HCT116 (cell line): ENCODE results near the gene EGFL7.

Experiments
- CTCF ChIP-seq, 3 experiments: fragments of 200-600 bp in 1 of 3; sonication (generic) in 1 of 3; IDR thresholded peaks in 2 of 3; conservative IDR thresholded peaks in 1 of 3; 2 replicates each; pipeline ENCODE4 v1.5.1; 2012 to 2017; ENCODE audit warnings: low read depth in 2 of 3, low read length in 2 of 3, antibody characterized with exemption in 1 of 3, borderline replicate concordance in 1 of 3, control low read depth in 1 of 3, mild to moderate bottlenecking in 1 of 3, mixed read lengths in 1 of 3, mixed run types in 1 of 3, moderate library complexity in 1 of 3; ENCODE audit not compliant: insufficient read depth in 1 of 3
- EZH2phosphoT487 ChIP-seq: fragments of 200-600 bp; IDR thresholded peaks from 2 replicates; pipeline ENCODE4 v1.6.1; 2018; ENCODE audit warnings: antibody characterized with exemption, borderline replicate concordance
- MAX ChIP-seq: IDR thresholded peaks from 2 replicates; pipeline ENCODE4 v1.6.1; 2012
- POLR2A ChIP-seq: IDR thresholded peaks from 2 replicates; pipeline ENCODE4 v1.7.0; 2011; ENCODE audit warnings: borderline replicate concordance; ENCODE audit not compliant: insufficient read depth, insufficient read length; ENCODE audit errors: extremely low read depth
- POLR2AphosphoS5 ChIP-seq: IDR thresholded peaks from 2 replicates; pipeline ENCODE4 v1.6.1; 2011; ENCODE audit warnings: mild to moderate bottlenecking, low read depth, low read length, moderate library complexity
- SP1 ChIP-seq: IDR thresholded peaks from 2 replicates; pipeline ENCODE4 v1.6.1; 2012; ENCODE audit warnings: low read depth
- TCF7L2 ChIP-seq: IDR thresholded peaks from 2 replicates; pipeline ENCODE4 v1.7.0; 2011; ENCODE audit warnings: borderline replicate concordance, inconsistent platforms; ENCODE audit not compliant: insufficient read depth, insufficient read length; ENCODE audit errors: extremely low read depth

GRCh38 chr9:136651860-136652259 is 10.9 kb upstream of the EGFL7 start:
- TF ChIP-seq CTCF (IDR thresholded peaks at IDR 0.05 in 2 of 3, conservative IDR thresholded peaks at IDR 0.05 in 1 of 3; ENCODE audit: borderline replicate concordance in 1 of 3, insufficient read depth in 1 of 3, low read depth in 2 of 3, low read length in 2 of 3) (no peak), EZH2phosphoT487 (no peak), MAX (no peak), SP1 (no peak), TCF7L2 (no peak), POLR2A (no peak), POLR2AphosphoS5 (no peak)
